Psoas muscle (tissue), 8 donors: ENCODE results near the gene KLHL33. TPM values are rescaled to one million over a fixed set of nuclear protein-coding genes. Genes with fewer than 3 reads are reported as not detected.

Source experiments
- ATAC-seq, 4 donors: fragments of 200-7000 bp; cut with Tn5 transposase; one replicate each; pipeline ENCODE4 v1.9.1; 2020; ENCODE audit warnings: moderate library complexity in 3 of 4, mild to moderate bottlenecking in 2 of 4
- DNase-seq, 2 donors: peaks; one replicate each; pipeline ENCODE4 v3.0.0-alpha.2; 2020
- H3K27ac ChIP-seq: fragments of 200-600 bp; one replicate; pipeline ENCODE4 v1.8.0; 2022
- H3K27me3 ChIP-seq, 3 donors: fragments of 200-600 bp in 1 of 3; one replicate each; pipeline versions ENCODE4 v1.6.1 to v1.8.0; 2013 to 2022; ENCODE audit warnings: low read length in 2 of 3, mild to moderate bottlenecking in 2 of 3, moderate library complexity in 1 of 3; ENCODE audit not compliant: insufficient read depth in 3 of 3
- H3K36me3 ChIP-seq, 2 donors: fragments of 200-600 bp in 1 of 2; one replicate each; pipeline versions ENCODE4 v1.6.1 to v1.8.0; 2013 to 2022; ENCODE audit warnings: low read depth in 1 of 2, mild to moderate bottlenecking in 1 of 2, moderate library complexity in 1 of 2; ENCODE audit not compliant: insufficient read depth in 1 of 2
- H3K4me1 ChIP-seq: fragments of 200-600 bp; one replicate; pipeline ENCODE4 v1.8.0; 2022
- H3K4me3 ChIP-seq: fragments of 200-600 bp; one replicate; pipeline ENCODE4 v1.8.0; 2022; ENCODE audit warnings: mild to moderate bottlenecking
- H3K9me3 ChIP-seq: fragments of 200-600 bp; one replicate; pipeline ENCODE4 v1.8.0; 2022
- CTCF ChIP-seq: fragments of 200-600 bp; IDR thresholded peaks from one replicate; pipeline ENCODE4 v1.8.0; 2022; ENCODE audit warnings: antibody characterized with exemption
- WGBS, 3 donors: extraction: QIAGEN DNeasy Blood & Tissue Kit; methylation state at CpG; one replicate each; pipeline versions ENCODE4 v1.1.6 to v1.1.7; 2013; 5-methylcytosine and 5-hydroxymethylcytosine counted together
- intact Hi-C, 2 donors: fragments of 100-400 bp; cut with DNase I; formaldehyde crosslinking; loops; one replicate each; pipeline versions ENCODE4 v1.11.0 to v1.14.2; 2022
- polyA plus RNA-seq, 3 donors: library from polyadenylated mRNA; stranded (reverse); fragments of 200-250 nt; gene quantifications; one replicate each; pipeline ENCODE4 v1.2.3, GENCODE V29; 2013
- total RNA-seq, 4 donors: library from RNA; stranded (reverse); fragmentation: NEBNext Ultra II Directional in 2 of 4; extraction: Animal tissue kit (Norgen Biotek cat#: 25700) in 2 of 4; gene quantifications; one replicate each; pipeline versions ENCODE4 v1.2.1 to v1.2.4, GENCODE V29; 2021 to 2023
- donor health status: healthy with polysubstance abuse.
- donor health status: DM: no; HTN: no; CAD: no; lungs with moderate emphysema.
- donor health status: Bipolar disorder and iron deficiency.
- donor health status: healthy.
- donor health status: DM: yes; HTN: yes; CAD: no.
- donor health status: DM: no; HTN: no; CAD: no.
- donor health status: DM: no; HTN: no; CAD: no.
- donor health status: DM: yes; HTN: yes; CAD: no.

The KLHL33 gene
- total and polyA plus RNA-seq, 7 donors, result 0.30 to 19.5 (median 2.8) TPM

GRCh38 chr14:20376071-20376588 is 59.8 kb downstream of the KLHL33 start:
- Histone ChIP-seq H3K27ac (no peak overlapping the region), H3K27me3 (no peaks in the 10 kb centered on the region), H3K4me1 (no peaks in the 10 kb centered on the region), H3K4me3 (no peak overlapping the region), H3K9me3 (no peaks in the 10 kb centered on the region), H3K36me3 (peaks cover 21 to 100% of the 10 kb centered on the region in 2 donors)
- TF ChIP-seq CTCF, result no peak
- no peak for ATAC-seq
- no peak for DNase-seq
- 76 to 86% (median 85%) methylated on average over 12 of the region's 12 CpGs for WGBS, 3 donors
- intact Hi-C loops, result no loop called here

Other genes with a start within 250 kb of the KLHL33 start
- gene OR11G2, start 245.3 kb downstream of the KLHL33 start, total RNA-seq, result not detected
- gene OR11G2, start 245.3 kb downstream of the KLHL33 start, polyA plus RNA-seq, result not detected
- not detected for gene OR11H6, start 212.5 kb downstream of the KLHL33 start, total RNA-seq
- not detected for gene OR11H6, start 212.5 kb downstream of the KLHL33 start, polyA plus RNA-seq
- gene OR11H7, start 207.2 kb downstream of the KLHL33 start, total RNA-seq, result not detected
- not detected for gene OR11H7, start 207.2 kb downstream of the KLHL33 start, polyA plus RNA-seq
- not detected for gene OR11H4, start 196.9 kb downstream of the KLHL33 start, total RNA-seq
- gene OR11H4, start 196.9 kb downstream of the KLHL33 start, polyA plus RNA-seq, result not detected
- 10 to 100 TPM in 1 of 4 donors, 1 to 10 TPM in 3; 4.2 to 10.4 (median 7.5) TPM for gene TTC5, start 130.2 kb downstream of the KLHL33 start, total RNA-seq
- gene TTC5, start 130.2 kb downstream of the KLHL33 start, polyA plus RNA-seq, result 1 to 10 TPM; 3.2 to 7.6 (median 3.5) TPM
- 10 to 100 TPM; 11.9 to 37.0 (median 28.1) TPM for gene CCNB1IP1, start 102.9 kb downstream of the KLHL33 start, total RNA-seq
- 10 to 100 TPM; 35.9 to 67.4 (median 46.0) TPM for gene CCNB1IP1, start 102.9 kb downstream of the KLHL33 start, polyA plus RNA-seq
- 10 to 100 TPM; 10.2 to 17.4 (median 14.7) TPM for gene PARP2, start 92.5 kb downstream of the KLHL33 start, total RNA-seq
- 10 to 100 TPM; 14.5 to 30.1 (median 18.2) TPM for gene PARP2, start 92.5 kb downstream of the KLHL33 start, polyA plus RNA-seq
- 10 to 100 TPM; 14.7 to 44.8 (median 21.2) TPM for gene TEP1, start 22.7 kb downstream of the KLHL33 start, total RNA-seq
- gene TEP1, start 22.7 kb downstream of the KLHL33 start, polyA plus RNA-seq, result 1 to 10 TPM; 4.2 to 6.8 (median 6.7) TPM
- gene OSGEP, start 18.6 kb upstream of the KLHL33 start, total RNA-seq, result 10 to 100 TPM; 17.2 to 24.4 (median 18.6) TPM
- gene OSGEP, start 18.6 kb upstream of the KLHL33 start, polyA plus RNA-seq, result 10 to 100 TPM; 16.6 to 24.3 (median 18.2) TPM
- 10 to 100 TPM; 61.1 to 98.4 (median 85.8) TPM for gene APEX1, start 19.1 kb upstream of the KLHL33 start, total RNA-seq
- 100 to 1,000 TPM in 1 of 3 donors, 10 to 100 TPM in 2; 90.0 to 111 (median 99.3) TPM for gene APEX1, start 19.1 kb upstream of the KLHL33 start, polyA plus RNA-seq
- gene PIP4P1, start 25.3 kb upstream of the KLHL33 start, total RNA-seq, result 10 to 100 TPM; 15.6 to 29.7 (median 20.7) TPM
- 10 to 100 TPM; 23.0 to 56.5 (median 36.8) TPM for gene PIP4P1, start 25.3 kb upstream of the KLHL33 start, polyA plus RNA-seq
- 10 to 100 TPM in 2 of 4 donors, 1 to 10 TPM in 2; 3.7 to 13.3 (median 7.3) TPM for gene PNP, start 33.2 kb upstream of the KLHL33 start, total RNA-seq
- 10 to 100 TPM in 1 of 3 donors, 1 to 10 TPM in 2; 4.1 to 42.5 (median 6.0) TPM for gene PNP, start 33.2 kb upstream of the KLHL33 start, polyA plus RNA-seq
- under 1 TPM in 2 of 4 donors, not detected in 2; 0.47 to 0.48 TPM for gene RNASE10, start 69.4 kb upstream of the KLHL33 start, total RNA-seq
- under 1 TPM in 1 of 3 donors, not detected in 2; 0.03 TPM for gene RNASE10, start 69.4 kb upstream of the KLHL33 start, polyA plus RNA-seq
- not detected for gene RNASE9, start 124.9 kb upstream of the KLHL33 start, total RNA-seq
- gene RNASE9, start 124.9 kb upstream of the KLHL33 start, polyA plus RNA-seq, result not detected
- not detected for gene RNASE11, start 151.8 kb upstream of the KLHL33 start, total RNA-seq
- gene RNASE11, start 151.8 kb upstream of the KLHL33 start, polyA plus RNA-seq, result not detected
- not detected for gene RNASE12, start 155.2 kb upstream of the KLHL33 start, total RNA-seq
- not detected for gene RNASE12, start 155.2 kb upstream of the KLHL33 start, polyA plus RNA-seq
- not detected for gene OR6S1, start 205.5 kb upstream of the KLHL33 start, total RNA-seq
- gene OR6S1, start 205.5 kb upstream of the KLHL33 start, polyA plus RNA-seq, result not detected
- 10 to 100 TPM in 1 of 4 donors, 1 to 10 TPM in 2, under 1 TPM in 1; 0.77 to 11.1 (median 4.2) TPM for gene RNASE4, start 248.4 kb upstream of the KLHL33 start, total RNA-seq
- 10 to 100 TPM in 1 of 3 donors, 1 to 10 TPM in 2; 7.6 to 10.7 (median 8.6) TPM for gene RNASE4, start 248.4 kb upstream of the KLHL33 start, polyA plus RNA-seq